C4-2B (cell line): Measurements from ENCODE around the gene YTHDF2.

Experiments used
- ZFX ChIP-seq: fragments of 450-650 bp; IDR thresholded peaks from 2 replicates; pipeline ENCODE4 v1.6.1; 2017
- TF ChIP-seq, protein P1 (sequence below): fragments of 450-650 bp; conservative IDR thresholded peaks from 2 replicates; pipeline ENCODE4 v1.5.1; 2017; ENCODE audit warnings: mild to moderate bottlenecking

GRCh38 chr1:28811766-28812668 is 75.3 kb downstream of the YTHDF2 start, which contains the start of gene OPRD1:
- TF ChIP-seq, protein P1, sequence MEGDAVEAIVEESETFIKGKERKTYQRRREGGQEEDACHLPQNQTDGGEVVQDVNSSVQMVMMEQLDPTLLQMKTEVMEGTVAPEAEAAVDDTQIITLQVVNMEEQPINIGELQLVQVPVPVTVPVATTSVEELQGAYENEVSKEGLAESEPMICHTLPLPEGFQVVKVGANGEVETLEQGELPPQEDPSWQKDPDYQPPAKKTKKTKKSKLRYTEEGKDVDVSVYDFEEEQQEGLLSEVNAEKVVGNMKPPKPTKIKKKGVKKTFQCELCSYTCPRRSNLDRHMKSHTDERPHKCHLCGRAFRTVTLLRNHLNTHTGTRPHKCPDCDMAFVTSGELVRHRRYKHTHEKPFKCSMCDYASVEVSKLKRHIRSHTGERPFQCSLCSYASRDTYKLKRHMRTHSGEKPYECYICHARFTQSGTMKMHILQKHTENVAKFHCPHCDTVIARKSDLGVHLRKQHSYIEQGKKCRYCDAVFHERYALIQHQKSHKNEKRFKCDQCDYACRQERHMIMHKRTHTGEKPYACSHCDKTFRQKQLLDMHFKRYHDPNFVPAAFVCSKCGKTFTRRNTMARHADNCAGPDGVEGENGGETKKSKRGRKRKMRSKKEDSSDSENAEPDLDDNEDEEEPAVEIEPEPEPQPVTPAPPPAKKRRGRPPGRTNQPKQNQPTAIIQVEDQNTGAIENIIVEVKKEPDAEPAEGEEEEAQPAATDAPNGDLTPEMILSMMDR = no peak
- TF ChIP-seq ZFX = no peak
